ENCODE data around the gene TTLL13. TPM values are rescaled to one million over a fixed set of nuclear protein-coding genes. Genes with fewer than 3 reads are reported as not detected.
A peak's percentile ranks its signal among the peaks of the same experiment; 100 is the strongest.

TTLL13 gene
- total and polyA plus RNA-seq, 3 donors from 2014 or later: 6.8 to 30.3 (median 18.0) TPM

- TF ChIP-seq CTCF (IDR thresholded peaks at IDR 0.05) (no peak), POLR2A (IDR thresholded peaks at IDR 0.05) (no peak)
- H3K27me3 ChIP-seq: no peaks in the 10 kb centered on the region
- H3K4me3 ChIP-seq: peak within 1 kb of the TSS; percentile 72 to 91
- peak within 1 kb of the TSS; percentile 61 to 91 for H3K27ac ChIP-seq
- no peaks in the 10 kb centered on the region for H3K36me3 ChIP-seq (ENCODE audit: low read depth, missing control alignments)
- intact Hi-C loops (cut with DNase I; ENCODE audit: low total_unique reads): no loop called here
- peaks cover 22% of the 10 kb centered on the region for H3K4me1 ChIP-seq
- 0% methylated on average over 7 to 38 of the region's 63 CpGs for WGBS, 2 donors
- no peaks in the 10 kb centered on the region for H3K9me3 ChIP-seq
- DNase-seq: peak; percentile 96
These were observed 15.8 kb upstream of the TTLL13 start, which contains the start of gene CIB1 for GRCh38 chr15:90233387-90234095. Gene CIB1, minus strand, starts transcription at chr15:90233941. Its CDS starts 56 bp downstream, at chr15:90233885.

DNA sequence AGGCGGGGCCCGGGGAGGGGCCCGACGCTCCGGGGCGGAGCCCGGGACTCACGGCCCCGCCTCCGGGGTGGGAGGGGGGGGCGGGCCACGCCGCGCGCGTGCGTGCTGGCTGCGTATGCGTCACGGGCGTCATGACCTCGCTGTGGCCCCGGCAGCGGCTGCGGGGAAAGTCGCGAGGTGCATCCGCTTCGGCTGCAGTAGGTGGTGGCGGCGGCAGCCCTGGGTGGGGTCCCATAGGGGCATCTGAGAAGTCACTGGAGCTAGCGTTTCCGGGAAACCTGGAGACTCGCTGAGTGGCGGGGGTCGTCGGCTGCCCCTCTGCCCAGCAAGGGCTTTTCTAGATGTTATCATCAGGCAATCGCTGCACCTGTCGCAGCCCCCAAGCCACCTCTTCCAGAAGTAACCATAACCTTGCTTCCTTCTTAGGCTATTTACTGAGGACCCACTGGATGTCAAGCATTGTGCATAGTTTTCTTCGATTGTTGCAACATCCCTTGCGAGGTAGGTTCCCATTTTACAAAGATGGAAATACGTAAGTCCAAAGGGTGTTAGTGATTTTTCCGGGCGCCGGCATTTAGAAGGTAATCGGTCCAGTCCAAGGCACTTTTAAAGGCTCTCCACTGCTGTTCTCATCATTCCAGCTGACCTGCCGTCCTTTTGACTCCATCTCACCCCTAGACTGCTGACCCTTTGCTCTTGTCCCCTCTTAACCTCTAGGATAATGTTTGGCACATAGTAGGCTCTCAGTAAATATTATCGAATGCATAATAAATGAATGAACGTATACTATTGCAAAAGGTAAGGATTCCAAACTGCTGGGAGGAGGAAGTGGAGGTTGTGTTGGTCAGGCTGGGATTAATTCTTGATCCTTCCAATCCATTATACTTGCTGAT is 15.0 kb upstream of the TTLL13 start, which contains the start of gene GDPGP1:
TSS of gene GDPGP1 (plus strand) at position 114 of the 893 bp plus-strand sequence. CDS start 6,700 bp downstream, outside the sequence.
- intact Hi-C loops (cut with DNase I; ENCODE audit: low total_unique reads): no loop called here
- Histone ChIP-seq H3K4me1 (peaks cover 22% of the 10 kb centered on the region), H3K9me3 (no peaks in the 10 kb centered on the region), H3K27me3 (no peaks in the 10 kb centered on the region), H3K36me3 (ENCODE audit: low read depth, missing control alignments) (no peaks in the 10 kb centered on the region), H3K4me3 (peak within 1 kb of the TSS; percentile 72 to 91), H3K27ac (peak within 1 kb of the TSS; percentile 61 to 91)
- 5 to 8% methylated on average over 15 to 39 of the region's 49 CpGs for WGBS, 2 donors
- DNase-seq: no peak
- no peak for TF ChIP-seq POLR2A (IDR thresholded peaks at IDR 0.05)
- no peak for TF ChIP-seq CTCF (IDR thresholded peaks at IDR 0.05)

DNA sequence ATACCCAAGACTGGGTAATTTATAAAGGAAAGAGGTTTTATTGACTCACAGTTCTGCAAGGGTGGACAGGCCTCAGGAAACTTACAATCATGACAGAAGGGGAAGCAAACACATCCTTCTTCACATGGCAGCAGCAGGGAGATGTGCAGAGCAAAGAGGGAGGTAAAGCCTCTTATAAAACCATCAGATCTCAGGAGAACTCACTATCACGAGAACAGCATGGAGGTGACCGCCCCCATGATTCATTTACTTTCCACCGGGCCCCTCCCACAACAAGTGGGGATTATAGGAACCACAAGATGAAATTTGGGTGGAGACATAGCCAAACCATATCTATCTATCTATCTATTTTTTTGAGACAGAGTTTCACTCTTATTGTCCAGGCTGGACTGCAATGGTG is 10.0 kb upstream of the TTLL13 start:
- 78 to 84% methylated on average over 3 of the region's 3 CpGs for WGBS, 2 donors
- peaks cover 7% of the 10 kb centered on the region for H3K4me1 ChIP-seq
- no peaks in the 10 kb centered on the region for H3K36me3 ChIP-seq (ENCODE audit: low read depth, missing control alignments)
- no peak for DNase-seq
- no peaks in the 10 kb centered on the region for H3K9me3 ChIP-seq
- intact Hi-C loops (cut with DNase I; ENCODE audit: low total_unique reads): no loop called here
- no peak overlapping the region for H3K4me3 ChIP-seq
- no peak overlapping the region for H3K27ac ChIP-seq
- H3K27me3 ChIP-seq: no peaks in the 10 kb centered on the region
- TF ChIP-seq POLR2A (IDR thresholded peaks at IDR 0.05): no peak
- TF ChIP-seq CTCF (IDR thresholded peaks at IDR 0.05): no peak

- H3K4me1 ChIP-seq: no peaks in the 10 kb centered on the region
- intact Hi-C loops (cut with DNase I; ENCODE audit: low total_unique reads): no loop called here
- H3K36me3 ChIP-seq (ENCODE audit: low read depth, missing control alignments): no peaks in the 10 kb centered on the region
- WGBS, 2 donors: 83 to 94% methylated on average over 8 of the region's 8 CpGs
- no peaks in the 10 kb centered on the region for H3K27me3 ChIP-seq
- H3K9me3 ChIP-seq: no peaks in the 10 kb centered on the region
- DNase-seq: no peak
- no peak overlapping the region for H3K4me3 ChIP-seq
- H3K27ac ChIP-seq: no peak overlapping the region
- no peak for TF ChIP-seq CTCF (IDR thresholded peaks at IDR 0.05)
- TF ChIP-seq POLR2A (IDR thresholded peaks at IDR 0.05): no peak
These were observed 8.5 kb upstream of the TTLL13 start for GRCh38 chr15:90240856-90241255.
